ENCODE results near the gene SERPINE3. TPM values are rescaled to one million over a fixed set of nuclear protein-coding genes. Genes with fewer than 3 reads are reported as not detected.

The SERPINE3 gene
- total RNA-seq, 1 experiment from 2014 or later, result not detected

DNA sequence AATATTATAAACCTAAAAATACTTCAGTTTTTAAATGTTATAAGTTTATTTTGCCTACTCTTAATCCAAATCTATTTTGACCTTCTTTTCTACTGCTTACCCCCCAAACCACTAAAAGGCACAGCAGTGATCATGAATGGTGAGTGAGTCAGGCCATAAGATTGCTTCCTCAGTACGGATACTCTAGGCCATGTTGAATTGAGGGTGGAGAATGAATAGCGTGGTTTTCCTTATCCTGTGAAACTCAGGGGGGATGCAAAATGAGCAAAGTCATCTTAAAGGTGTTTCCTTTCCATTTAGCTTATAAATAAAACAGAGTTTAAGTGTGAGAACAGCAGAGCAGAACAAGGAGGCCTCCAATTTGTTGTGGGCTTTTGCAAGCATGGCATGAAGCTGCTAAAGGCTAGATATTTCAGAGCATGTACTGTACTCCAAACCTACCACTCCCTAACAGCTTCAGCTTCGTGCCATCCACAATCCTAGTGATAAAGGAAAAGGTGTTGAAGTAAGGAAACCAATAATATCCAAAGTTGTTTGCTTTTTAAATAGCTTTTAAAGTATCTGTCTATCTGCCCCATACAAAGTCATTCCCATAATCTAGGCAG lies 25.0 kb downstream of the SERPINE3 start:
- Histone ChIP-seq H3K4me1 (ENCODE audit: insufficient read depth, low read length, poor library complexity, severe bottlenecking) (no peaks in the 10 kb centered on the region), H3K27ac (ENCODE audit: low read depth, low read length, poor library complexity, severe bottlenecking) (no peak overlapping the region), H3K36me3 (ENCODE audit: insufficient read depth, low read length, poor library complexity, severe bottlenecking) (peaks cover 84% of the 10 kb centered on the region), H3K9me3 (ENCODE audit: low read depth, low read length, poor library complexity, severe bottlenecking) (no peaks in the 10 kb centered on the region), H3K4me3 (ENCODE audit: low read depth, low read length, poor library complexity, severe bottlenecking) (no peak overlapping the region), H3K27me3 (replicated peaks; ENCODE audit: insufficient read depth, low read depth, low read length, poor library complexity) (no peaks in the 10 kb centered on the region)
- peak; percentile 11 for DNase-seq (ENCODE audit: low spot score)
- no peak for TF ChIP-seq CTCF (conservative IDR thresholded peaks at IDR 0.05; ENCODE audit: low read depth, low read length)
- TF ChIP-seq EZH2 (IDR thresholded peaks at IDR 0.05; ENCODE audit: borderline replicate concordance, low read depth, low read length, poor library complexity, severe bottlenecking), result no peak
- ChIA-PET POLR2A (ENCODE audit: low non-redundant PET) (no interaction called here), CTCF (no interaction called here)
- intact Hi-C loops (cut with micrococcal nuclease; ENCODE audit: unreplicated experiment), result no loop called here
- no TSS peak for BruUV-seq (replicated peaks)

GRCh38 chr13:51370116-51370515 lies 30.6 kb downstream of the SERPINE3 start:
- no TSS peak for BruUV-seq (replicated peaks)
- TF ChIP-seq CTCF (conservative IDR thresholded peaks at IDR 0.05; ENCODE audit: low read depth, low read length), result no peak
- TF ChIP-seq EZH2 (IDR thresholded peaks at IDR 0.05; ENCODE audit: borderline replicate concordance, low read depth, low read length, poor library complexity, severe bottlenecking), result no peak
- Histone ChIP-seq H3K27me3 (replicated peaks; ENCODE audit: insufficient read depth, low read depth, low read length, poor library complexity) (no peaks in the 10 kb centered on the region), H3K36me3 (ENCODE audit: insufficient read depth, low read length, poor library complexity, severe bottlenecking) (peaks cover 85% of the 10 kb centered on the region), H3K9me3 (ENCODE audit: low read depth, low read length, poor library complexity, severe bottlenecking) (no peaks in the 10 kb centered on the region), H3K27ac (ENCODE audit: low read depth, low read length, poor library complexity, severe bottlenecking) (peak overlapping the region; percentile 31), H3K4me1 (ENCODE audit: insufficient read depth, low read length, poor library complexity, severe bottlenecking) (no peaks in the 10 kb centered on the region), H3K4me3 (ENCODE audit: low read depth, low read length, poor library complexity, severe bottlenecking) (no peak overlapping the region)
- ChIA-PET CTCF (no interaction called here), POLR2A (ENCODE audit: low non-redundant PET) (no interaction called here)
- DNase-seq (ENCODE audit: low spot score), result no peak
- intact Hi-C loops (cut with micrococcal nuclease; ENCODE audit: unreplicated experiment), result no loop called here

- Histone ChIP-seq H3K27ac (ENCODE audit: low read depth, low read length, poor library complexity, severe bottlenecking) (no peak overlapping the region), H3K4me1 (ENCODE audit: insufficient read depth, low read length, poor library complexity, severe bottlenecking) (no peaks in the 10 kb centered on the region), H3K4me3 (ENCODE audit: low read depth, low read length, poor library complexity, severe bottlenecking) (no peak overlapping the region), H3K36me3 (ENCODE audit: insufficient read depth, low read length, poor library complexity, severe bottlenecking) (peaks cover 85% of the 10 kb centered on the region), H3K27me3 (replicated peaks; ENCODE audit: insufficient read depth, low read depth, low read length, poor library complexity) (no peaks in the 10 kb centered on the region), H3K9me3 (ENCODE audit: low read depth, low read length, poor library complexity, severe bottlenecking) (no peaks in the 10 kb centered on the region)
- intact Hi-C loops (cut with micrococcal nuclease; ENCODE audit: unreplicated experiment), result no loop called here
- no peak for DNase-seq (ENCODE audit: low spot score)
- no TSS peak for BruUV-seq (replicated peaks)
- TF ChIP-seq EZH2 (IDR thresholded peaks at IDR 0.05; ENCODE audit: borderline replicate concordance, low read depth, low read length, poor library complexity, severe bottlenecking) (no peak), CTCF (conservative IDR thresholded peaks at IDR 0.05; ENCODE audit: low read depth, low read length) (no peak)
- ChIA-PET POLR2A (ENCODE audit: low non-redundant PET) (no interaction called here), CTCF (no interaction called here)
These were observed 31.3 kb downstream of the SERPINE3 start for GRCh38 chr13:51370811-51371210.
